SK-N-MC (cell line): ENCODE measurements around the gene TP53BP1.
A peak's percentile ranks its signal among the peaks of the same experiment; 100 is the strongest.

Experiments
- DNase-seq: peaks from one replicate; pipeline ENCODE4 v3.0.0-alpha.2; 2011; ENCODE audit warnings: low read depth, low spot score
- H3K27ac ChIP-seq: fragments of 200-600 bp; sonication (generic); 2 replicates; pipeline ENCODE4 v1.5.1; 2016; ENCODE audit warnings: mixed run types
- H3K36me3 ChIP-seq: fragments of 200-600 bp; sonication (generic); 2 replicates; pipeline ENCODE4 v1.6.1; 2017; ENCODE audit warnings: antibody characterized with exemption, low read length, mixed read lengths; ENCODE audit not compliant: insufficient read depth
- H3K4me3 ChIP-seq: fragments of 200-600 bp; sonication (generic); 2 replicates; pipeline ENCODE4 v1.5.1; 2016
- H3K9ac ChIP-seq: fragments of 200-600 bp; sonication (generic); 2 replicates; pipeline ENCODE4 v1.8.0; 2017; ENCODE audit warnings: mixed run types, mixed read lengths; ENCODE audit not compliant: insufficient read length
- H3K9me3 ChIP-seq: fragments of 200-600 bp; sonication (generic); 2 replicates; pipeline ENCODE4 v1.6.1; 2017; ENCODE audit warnings: low read depth, mild to moderate bottlenecking, antibody characterized with exemption, low read length, moderate library complexity, mixed read lengths
- EZH2 ChIP-seq: fragments of 200-600 bp; sonication (generic); IDR thresholded peaks from one replicate; pipeline ENCODE4 v1.6.1; 2017; ENCODE audit warnings: antibody characterized with exemption
- FOXP2 ChIP-seq: optimal IDR thresholded peaks from 2 replicates; pipeline ENCODE3; 2011; ENCODE audit warnings: mild to moderate bottlenecking, moderate library complexity; ENCODE audit not compliant: insufficient read depth; ENCODE audit errors: extremely low read length, control extremely low read depth
- POLR2AphosphoS5 ChIP-seq: IDR thresholded peaks from 2 replicates; pipeline ENCODE4 v1.6.1; 2012; ENCODE audit warnings: mild to moderate bottlenecking, low read depth, low read length, borderline replicate concordance

The TP53BP1 gene

DNA sequence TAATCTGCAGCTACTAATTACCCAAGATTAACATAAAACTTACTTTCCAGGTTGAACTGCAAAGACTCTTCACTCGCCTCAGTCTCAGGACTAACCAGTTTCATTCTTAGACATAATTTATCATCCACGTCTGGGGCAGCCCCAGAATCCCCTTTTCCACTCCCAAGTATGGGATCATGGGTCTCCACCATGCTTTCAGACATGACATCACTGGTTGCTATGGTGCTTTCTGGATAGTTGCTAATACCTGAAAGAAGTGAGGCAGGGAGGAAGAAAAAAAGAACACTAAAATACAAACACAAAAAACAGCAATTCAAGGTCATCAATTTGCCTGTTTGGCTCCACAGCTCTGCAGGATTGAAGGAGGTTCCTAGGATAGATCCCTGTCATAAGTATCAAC lies 46.6 kb downstream of the TP53BP1 start:
- no peak overlapping the region for H3K9ac ChIP-seq
- H3K36me3 ChIP-seq = peaks cover 22% of the 10 kb centered on the region
- H3K9me3 ChIP-seq = no peaks in the 10 kb centered on the region
- TF ChIP-seq FOXP2 = no peak
- TF ChIP-seq EZH2 = no peak
- TF ChIP-seq POLR2AphosphoS5 = no peak
- H3K4me3 ChIP-seq = no peak overlapping the region
- DNase-seq = no peak
- no peak overlapping the region for H3K27ac ChIP-seq

DNA sequence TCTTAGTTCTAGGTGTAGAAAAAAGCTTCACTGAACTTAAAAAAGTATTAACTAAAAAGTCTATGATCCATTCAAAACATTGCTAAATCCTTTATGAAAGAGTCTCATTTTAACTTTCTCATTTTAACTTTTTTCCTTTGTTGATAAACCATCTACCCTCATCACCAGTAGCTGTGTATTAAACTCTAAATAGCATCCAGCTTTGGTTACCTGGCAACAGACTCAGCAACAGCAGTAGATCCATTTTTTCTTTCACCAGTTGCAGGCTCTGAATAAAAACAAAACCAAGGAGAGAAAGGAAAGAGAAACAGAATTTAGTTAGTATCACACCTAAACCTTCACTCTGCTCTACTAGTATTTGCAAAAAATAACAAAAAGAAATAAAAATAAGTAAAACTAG lies 51.6 kb downstream of the TP53BP1 start:
- TF ChIP-seq EZH2 (no peak), POLR2AphosphoS5 (no peak), FOXP2 (no peak)
- no peak for DNase-seq
- Histone ChIP-seq H3K9me3 (no peaks in the 10 kb centered on the region), H3K36me3 (peaks cover 44% of the 10 kb centered on the region), H3K9ac (no peak overlapping the region), H3K27ac (peak overlapping the region; percentile 61; the same call in 1 of the 2 replicates), H3K4me3 (no peak overlapping the region)

DNA sequence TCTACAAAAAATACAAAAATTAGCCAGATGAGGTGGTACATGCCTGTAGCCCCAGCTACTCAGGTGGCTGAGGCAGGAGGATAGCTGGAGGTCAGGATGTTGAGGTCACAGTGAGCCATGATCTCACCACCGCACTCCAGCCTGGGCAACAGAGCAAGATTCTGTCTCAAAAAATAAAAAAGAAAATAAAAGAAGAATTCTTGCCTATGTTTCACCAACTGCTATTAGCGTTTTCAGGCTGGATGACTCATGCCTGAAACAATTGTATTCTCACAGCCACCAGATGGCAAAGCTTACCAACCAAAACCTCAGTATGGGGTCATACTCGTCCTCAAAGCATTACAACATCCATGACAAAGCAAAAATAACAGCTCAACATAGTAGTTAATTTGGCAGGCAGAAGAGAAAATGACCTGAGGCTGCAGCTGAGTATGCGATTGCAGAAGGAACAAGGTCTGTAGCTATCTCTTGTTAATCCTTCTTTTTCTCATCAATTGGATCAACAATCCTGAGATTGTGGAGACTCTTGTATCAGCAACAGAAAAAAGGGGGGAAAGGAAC lies 52.2 kb downstream of the TP53BP1 start:
- H3K36me3 ChIP-seq = peaks cover 41% of the 10 kb centered on the region
- H3K9ac ChIP-seq = no peak overlapping the region
- H3K27ac ChIP-seq = peak overlapping the region; percentile 61; the same call in 1 of the 2 replicates
- no peaks in the 10 kb centered on the region for H3K9me3 ChIP-seq
- peak; percentile 69 for DNase-seq
- H3K4me3 ChIP-seq = no peak overlapping the region
- TF ChIP-seq EZH2 = no peak
- TF ChIP-seq FOXP2 = no peak
- no peak for TF ChIP-seq POLR2AphosphoS5

DNA sequence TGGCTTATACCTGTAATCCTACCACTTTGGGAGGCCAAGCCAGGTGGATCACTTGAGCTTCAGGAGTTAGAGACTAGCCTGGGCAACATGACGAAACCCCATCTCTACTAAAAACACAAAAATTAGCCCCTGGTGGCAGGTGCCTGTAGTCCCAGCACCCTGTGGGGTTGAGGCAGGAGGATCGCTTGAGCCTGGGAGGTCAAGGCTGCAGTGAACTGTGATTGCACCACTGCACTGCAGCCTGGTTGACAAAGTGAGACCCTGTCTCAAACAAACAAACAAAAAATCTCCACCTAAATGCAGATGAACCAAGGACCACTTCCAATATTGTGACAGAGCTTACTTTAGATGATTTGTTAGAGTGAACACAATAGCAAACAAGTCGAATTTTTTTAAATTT lies 53.7 kb downstream of the TP53BP1 start:
- Histone ChIP-seq H3K27ac (no peak overlapping the region), H3K4me3 (no peak overlapping the region), H3K9ac (no peak overlapping the region), H3K36me3 (peaks cover 35% of the 10 kb centered on the region), H3K9me3 (no peaks in the 10 kb centered on the region)
- no peak for DNase-seq
- TF ChIP-seq EZH2 = no peak
- no peak for TF ChIP-seq POLR2AphosphoS5
- TF ChIP-seq FOXP2 = no peak

DNA sequence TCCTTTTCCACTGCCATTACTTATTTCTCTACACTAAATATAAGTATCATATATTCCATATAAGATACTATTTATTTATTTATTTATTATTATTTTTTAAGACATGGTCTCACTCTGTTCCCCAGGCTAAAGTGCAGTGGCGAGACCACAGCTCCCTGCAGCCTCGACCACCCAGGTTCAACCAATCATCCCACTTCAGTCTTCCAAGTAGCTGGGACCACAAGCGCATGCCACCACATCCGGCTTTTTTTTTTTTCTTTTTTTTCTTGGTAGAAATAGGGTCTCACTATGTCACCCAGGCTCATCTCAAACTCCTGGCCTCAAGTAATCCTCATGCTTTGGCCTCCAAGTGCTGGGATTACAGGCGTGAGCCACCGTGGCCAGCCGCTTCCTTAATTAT lies 56.6 kb downstream of the TP53BP1 start:
- no peak overlapping the region for H3K4me3 ChIP-seq
- DNase-seq = no peak
- no peak overlapping the region for H3K9ac ChIP-seq
- TF ChIP-seq EZH2 (no peak), FOXP2 (no peak), POLR2AphosphoS5 (no peak)
- no peak overlapping the region for H3K27ac ChIP-seq
- no peaks in the 10 kb centered on the region for H3K9me3 ChIP-seq
- H3K36me3 ChIP-seq = peaks cover 60% of the 10 kb centered on the region

DNA sequence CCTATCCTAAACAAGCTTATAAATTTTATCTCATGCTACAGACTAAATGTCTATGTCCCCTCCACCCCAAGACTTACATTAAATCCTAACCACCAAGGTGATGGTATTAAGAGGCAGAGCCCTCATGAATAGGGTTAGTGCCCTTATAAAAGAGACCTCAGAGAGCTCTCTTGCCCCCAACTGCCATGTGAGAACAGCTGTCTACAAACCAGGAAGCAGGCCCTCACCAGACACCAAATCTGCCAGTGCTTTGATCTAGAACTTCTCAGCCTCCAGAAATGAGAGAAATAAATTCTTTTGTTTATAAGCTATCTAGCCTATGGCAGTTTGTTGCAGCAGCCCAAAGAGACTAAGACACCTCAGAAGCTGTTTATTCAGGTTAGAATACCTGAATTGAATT lies 58.5 kb downstream of the TP53BP1 start:
- no peak overlapping the region for H3K4me3 ChIP-seq
- H3K36me3 ChIP-seq = peaks cover 63% of the 10 kb centered on the region
- H3K9me3 ChIP-seq = no peaks in the 10 kb centered on the region
- H3K27ac ChIP-seq = no peak overlapping the region
- H3K9ac ChIP-seq = no peak overlapping the region
- TF ChIP-seq POLR2AphosphoS5 (no peak), EZH2 (no peak), FOXP2 (no peak)
- DNase-seq = no peak

DNA sequence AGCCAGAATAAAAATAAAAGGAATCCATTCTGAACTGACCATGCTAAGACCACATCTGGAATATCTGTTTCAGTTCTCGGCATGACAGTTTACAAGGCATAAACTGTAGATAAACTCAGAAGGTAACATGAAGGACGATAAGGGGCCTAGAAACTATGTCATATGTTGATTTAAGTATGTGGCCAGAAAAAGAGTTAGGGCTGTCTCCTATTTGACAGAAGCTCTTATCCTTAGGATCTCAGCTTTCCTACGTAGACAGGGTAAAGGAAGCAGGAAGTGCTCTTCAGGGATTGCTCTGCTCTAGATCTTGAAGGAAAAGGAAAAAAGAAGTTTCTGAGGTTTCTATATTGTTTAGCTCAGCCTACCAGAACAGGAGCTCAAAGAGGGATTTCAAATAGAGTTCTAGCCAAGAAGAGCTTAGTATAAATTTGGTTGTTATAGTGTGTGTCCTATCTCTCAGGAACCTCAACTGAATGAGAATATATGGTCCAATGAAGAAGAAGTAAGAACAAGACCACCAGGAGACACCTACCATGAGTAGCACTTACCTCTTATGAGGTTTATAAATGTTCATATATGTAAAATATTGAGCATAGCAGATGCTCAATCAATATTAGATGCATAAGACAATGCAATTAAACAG lies 59.2 kb downstream of the TP53BP1 start:
- Histone ChIP-seq H3K36me3 (peaks cover 62% of the 10 kb centered on the region), H3K4me3 (no peak overlapping the region), H3K9me3 (no peaks in the 10 kb centered on the region), H3K27ac (no peak overlapping the region), H3K9ac (no peak overlapping the region)
- TF ChIP-seq FOXP2 = no peak
- no peak for TF ChIP-seq EZH2
- no peak for TF ChIP-seq POLR2AphosphoS5
- no peak for DNase-seq

DNA sequence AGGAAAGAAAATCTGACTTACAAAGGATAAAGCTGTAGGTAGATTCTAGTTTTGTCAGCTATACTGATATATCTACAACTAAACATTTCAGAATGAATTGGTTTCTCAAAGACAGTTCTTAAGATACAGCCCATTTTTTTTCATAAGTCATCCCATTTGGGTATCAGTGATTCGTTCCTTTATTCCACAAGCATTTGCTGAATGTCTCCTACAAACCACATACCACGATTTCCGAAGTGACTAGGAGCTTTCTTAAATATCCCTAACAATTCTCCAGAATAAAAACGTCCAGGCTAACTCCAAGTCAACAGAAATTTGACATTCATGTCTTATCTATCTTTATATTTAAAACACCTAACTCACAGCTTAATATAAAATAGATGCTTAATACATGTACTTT lies 59.8 kb downstream of the TP53BP1 start:
- H3K4me3 ChIP-seq = no peak overlapping the region
- no peak overlapping the region for H3K27ac ChIP-seq
- H3K9me3 ChIP-seq = no peaks in the 10 kb centered on the region
- peaks cover 59% of the 10 kb centered on the region for H3K36me3 ChIP-seq
- no peak for DNase-seq
- no peak overlapping the region for H3K9ac ChIP-seq
- TF ChIP-seq POLR2AphosphoS5 (no peak), EZH2 (no peak), FOXP2 (no peak)

DNA sequence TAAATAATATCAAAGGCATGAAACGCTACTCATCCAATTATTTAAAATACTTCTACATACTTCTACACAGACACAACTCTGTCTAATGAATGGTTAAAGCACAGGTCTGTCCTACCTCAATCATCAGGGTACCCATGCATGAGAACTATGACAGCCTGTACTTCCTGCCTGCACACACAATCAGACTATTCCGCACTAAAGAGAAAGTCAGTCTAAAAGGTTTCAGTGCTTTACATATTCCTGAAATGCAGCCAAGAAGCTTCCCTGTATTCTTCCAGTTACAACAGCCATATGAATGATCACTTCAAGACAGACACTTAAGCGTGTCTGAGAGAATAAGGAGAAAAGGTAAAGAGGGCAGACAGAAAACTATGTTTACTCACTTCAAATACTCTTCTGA lies 63.3 kb downstream of the TP53BP1 start:
- H3K9ac ChIP-seq = peak overlapping the region; percentile 28
- peaks cover 68% of the 10 kb centered on the region for H3K36me3 ChIP-seq
- H3K9me3 ChIP-seq = no peaks in the 10 kb centered on the region
- H3K27ac ChIP-seq = peak overlapping the region; percentile 71
- no peak for DNase-seq
- H3K4me3 ChIP-seq = no peak overlapping the region
- TF ChIP-seq POLR2AphosphoS5 (no peak), EZH2 (no peak)
